ENCODE measurements around the gene KRT71.
A peak's percentile ranks its signal among the peaks of the same experiment; 100 is the strongest.

KRT71 gene

DNA sequence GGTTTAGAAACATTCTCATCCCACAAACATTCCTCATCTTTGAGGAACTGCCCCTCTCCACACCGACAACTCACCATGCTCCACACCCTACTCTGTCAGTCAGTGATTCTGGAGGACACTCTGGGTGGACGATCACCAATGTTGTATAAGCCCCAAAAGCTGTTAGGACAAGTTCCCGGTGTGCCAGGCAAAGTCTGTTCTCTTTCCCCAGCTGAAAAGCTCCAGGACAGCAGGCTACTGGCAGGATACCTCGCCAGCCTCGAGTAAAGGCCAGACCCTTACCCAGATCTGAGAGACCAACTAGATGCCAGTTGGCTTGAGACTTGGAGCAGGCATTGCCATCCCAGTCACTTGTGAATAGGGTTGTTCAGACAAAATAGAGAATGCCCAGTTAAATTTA, 44.7 kb downstream of the KRT71 start:
- Histone ChIP-seq H3K9me3 (ENCODE audit: control insufficient read depth, insufficient read depth, low read length) (peaks cover 4% of the 10 kb centered on the region; the same call in 1 of the 2 replicates), H3K36me3 (ENCODE audit: control insufficient read depth, low read length) (no peaks in the 10 kb centered on the region), H3K27me3 (ENCODE audit: control insufficient read depth, low read length) (peaks cover 9% of the 10 kb centered on the region; the same call in 1 of the 2 replicates), H3K4me2 (ENCODE audit: low read length) (no peak overlapping the region), H3K9me2 (replicated peaks; ENCODE audit: control insufficient read depth, low read length) (no peaks in the 10 kb centered on the region), H4K20me1 (ENCODE audit: control insufficient read depth, insufficient read depth, low read depth, low read length) (no peaks in the 10 kb centered on the region), H3K4me1 (ENCODE audit: control insufficient read depth, low read length) (no peaks in the 10 kb centered on the region), H3K4me3 (ENCODE audit: low read length) (no peak overlapping the region), H3K79me2 (ENCODE audit: control insufficient read depth, low read length) (no peaks in the 10 kb centered on the region), H3F3A (ENCODE audit: control insufficient read depth, insufficient read depth) (no peaks in the 10 kb centered on the region), H3K27ac (ENCODE audit: low read depth, low read length) (no peak overlapping the region)
- TF ChIP-seq, protein P1, sequence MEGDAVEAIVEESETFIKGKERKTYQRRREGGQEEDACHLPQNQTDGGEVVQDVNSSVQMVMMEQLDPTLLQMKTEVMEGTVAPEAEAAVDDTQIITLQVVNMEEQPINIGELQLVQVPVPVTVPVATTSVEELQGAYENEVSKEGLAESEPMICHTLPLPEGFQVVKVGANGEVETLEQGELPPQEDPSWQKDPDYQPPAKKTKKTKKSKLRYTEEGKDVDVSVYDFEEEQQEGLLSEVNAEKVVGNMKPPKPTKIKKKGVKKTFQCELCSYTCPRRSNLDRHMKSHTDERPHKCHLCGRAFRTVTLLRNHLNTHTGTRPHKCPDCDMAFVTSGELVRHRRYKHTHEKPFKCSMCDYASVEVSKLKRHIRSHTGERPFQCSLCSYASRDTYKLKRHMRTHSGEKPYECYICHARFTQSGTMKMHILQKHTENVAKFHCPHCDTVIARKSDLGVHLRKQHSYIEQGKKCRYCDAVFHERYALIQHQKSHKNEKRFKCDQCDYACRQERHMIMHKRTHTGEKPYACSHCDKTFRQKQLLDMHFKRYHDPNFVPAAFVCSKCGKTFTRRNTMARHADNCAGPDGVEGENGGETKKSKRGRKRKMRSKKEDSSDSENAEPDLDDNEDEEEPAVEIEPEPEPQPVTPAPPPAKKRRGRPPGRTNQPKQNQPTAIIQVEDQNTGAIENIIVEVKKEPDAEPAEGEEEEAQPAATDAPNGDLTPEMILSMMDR (IDR thresholded peaks at IDR 0.05; ENCODE audit: low read depth, low read length, poor library complexity, severe bottlenecking): no peak
- TF ChIP-seq EZH2phosphoT487 (IDR thresholded peaks at IDR 0.05; ENCODE audit: borderline replicate concordance, low read length): no peak

DNA sequence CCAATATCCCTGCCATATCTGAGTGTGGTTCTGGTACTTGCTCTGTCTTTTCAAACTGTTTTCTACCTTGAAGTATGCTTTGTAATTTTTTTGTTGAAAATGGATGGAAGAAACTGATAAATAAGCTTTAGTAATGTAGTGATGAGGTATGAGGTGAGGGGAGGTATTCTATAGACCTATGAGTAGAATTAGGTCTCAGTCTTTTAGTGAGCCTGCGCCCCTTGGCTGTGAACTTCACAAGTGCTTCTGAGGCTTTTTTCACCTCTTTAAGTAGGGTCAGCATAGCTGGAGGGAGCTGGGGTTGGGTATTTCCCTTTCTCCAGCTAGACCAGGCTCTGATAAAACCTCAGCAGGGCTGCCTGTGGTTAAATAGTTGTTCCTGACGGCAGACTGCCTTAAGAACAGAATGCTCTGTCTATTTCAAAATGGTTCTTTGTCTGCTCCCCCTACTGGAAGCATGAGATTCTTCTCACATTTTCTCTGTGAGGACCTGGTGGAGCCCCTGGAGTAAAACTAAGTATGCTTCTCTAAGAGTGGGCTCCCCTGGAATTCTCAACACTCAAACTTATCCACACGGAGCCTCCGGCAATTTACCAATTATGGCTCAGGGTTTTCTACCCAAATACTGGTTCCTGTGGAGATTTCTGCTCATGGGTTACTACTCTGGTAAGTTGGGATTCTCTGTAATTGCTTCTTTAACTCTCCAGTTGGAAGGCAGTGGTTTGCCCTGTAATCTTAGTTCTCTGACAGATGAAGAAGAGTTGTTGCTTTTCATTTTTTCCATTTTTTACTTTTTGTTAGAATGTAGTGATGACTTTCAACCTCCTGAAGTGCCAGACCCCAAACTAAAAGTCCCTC, 45.9 kb downstream of the KRT71 start:
- Histone ChIP-seq H3F3A (ENCODE audit: control insufficient read depth, insufficient read depth) (no peaks in the 10 kb centered on the region), H3K4me3 (ENCODE audit: low read length) (no peak overlapping the region), H3K4me1 (ENCODE audit: control insufficient read depth, low read length) (no peaks in the 10 kb centered on the region), H3K27me3 (ENCODE audit: control insufficient read depth, low read length) (peaks cover 9% of the 10 kb centered on the region; the same call in 1 of the 2 replicates), H3K79me2 (ENCODE audit: control insufficient read depth, low read length) (no peaks in the 10 kb centered on the region), H3K9me2 (replicated peaks; ENCODE audit: control insufficient read depth, low read length) (no peaks in the 10 kb centered on the region), H4K20me1 (ENCODE audit: control insufficient read depth, insufficient read depth, low read depth, low read length) (no peaks in the 10 kb centered on the region), H3K9me3 (ENCODE audit: control insufficient read depth, insufficient read depth, low read length) (peaks cover 4% of the 10 kb centered on the region; the same call in 1 of the 2 replicates), H3K27ac (ENCODE audit: low read depth, low read length) (no peak overlapping the region), H3K36me3 (ENCODE audit: control insufficient read depth, low read length) (no peaks in the 10 kb centered on the region), H3K4me2 (ENCODE audit: low read length) (no peak overlapping the region)
- TF ChIP-seq, protein P1 (IDR thresholded peaks at IDR 0.05; ENCODE audit: low read depth, low read length, poor library complexity, severe bottlenecking): peak; percentile 58
- TF ChIP-seq EZH2phosphoT487 (IDR thresholded peaks at IDR 0.05; ENCODE audit: borderline replicate concordance, low read length): no peak

DNA sequence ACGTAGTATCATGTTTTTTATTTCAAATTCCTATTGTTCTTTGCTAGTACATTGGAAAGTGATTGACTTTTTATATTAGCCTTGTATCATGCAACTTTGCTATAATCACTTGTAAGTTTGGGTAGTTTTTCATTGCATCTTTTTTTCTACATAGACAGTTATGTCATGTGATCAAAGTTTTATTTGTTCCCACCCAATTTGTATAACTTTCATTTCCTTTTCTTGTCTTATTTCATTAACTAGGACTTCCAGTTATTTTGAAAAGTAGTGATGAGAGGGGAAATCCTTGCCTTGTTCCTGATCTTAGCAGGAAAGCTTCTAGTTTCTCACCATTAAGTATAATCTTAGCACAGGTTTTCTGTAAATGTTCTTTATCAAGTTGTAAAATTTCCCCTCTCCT, 50.1 kb downstream of the KRT71 start:
- Histone ChIP-seq H3K4me2 (ENCODE audit: low read length) (no peak overlapping the region), H3K27ac (ENCODE audit: low read depth, low read length) (no peak overlapping the region), H3K79me2 (ENCODE audit: control insufficient read depth, low read length) (no peaks in the 10 kb centered on the region), H3K36me3 (ENCODE audit: control insufficient read depth, low read length) (no peaks in the 10 kb centered on the region), H4K20me1 (ENCODE audit: control insufficient read depth, insufficient read depth, low read depth, low read length) (no peaks in the 10 kb centered on the region), H3K9me2 (replicated peaks; ENCODE audit: control insufficient read depth, low read length) (no peaks in the 10 kb centered on the region), H3F3A (ENCODE audit: control insufficient read depth, insufficient read depth) (no peaks in the 10 kb centered on the region), H3K9me3 (ENCODE audit: control insufficient read depth, insufficient read depth, low read length) (no peaks in the 10 kb centered on the region), H3K4me3 (ENCODE audit: low read length) (no peak overlapping the region), H3K4me1 (ENCODE audit: control insufficient read depth, low read length) (no peaks in the 10 kb centered on the region), H3K27me3 (ENCODE audit: control insufficient read depth, low read length) (0 out of 2 replicates have a peak, but pooled peaks cover 5% of the 10 kb centered on the region)
- TF ChIP-seq, protein P1 (IDR thresholded peaks at IDR 0.05; ENCODE audit: low read depth, low read length, poor library complexity, severe bottlenecking): no peak
- TF ChIP-seq EZH2phosphoT487 (IDR thresholded peaks at IDR 0.05; ENCODE audit: borderline replicate concordance, low read length): no peak
